Ishikawa (cell line): ENCODE data around the gene SMIM23.

ENCODE experiments used
- EGR1 ChIP-seq: IDR thresholded peaks from 2 replicates; pipeline ENCODE4 v1.6.1; 2012
- EP300 ChIP-seq: IDR thresholded peaks from 2 replicates; pipeline ENCODE4 v1.6.1; 2012; ENCODE audit warnings: borderline replicate concordance
- FOXM1 ChIP-seq: IDR thresholded peaks from 2 replicates; pipeline ENCODE4 v1.6.1; 2012; ENCODE audit warnings: low read depth, borderline replicate concordance
- MAX ChIP-seq: IDR thresholded peaks from 2 replicates; pipeline ENCODE4 v1.6.1; 2012
- RAD21 ChIP-seq: IDR thresholded peaks from 2 replicates; pipeline ENCODE4 v1.6.1; 2012; ENCODE audit warnings: low read depth
- REST ChIP-seq: IDR thresholded peaks from 2 replicates; pipeline ENCODE4 v1.6.1; 2012; ENCODE audit warnings: low read depth, mild to moderate bottlenecking
- TAF1 ChIP-seq: IDR thresholded peaks from 2 replicates; pipeline ENCODE4 v1.6.1; 2012; ENCODE audit warnings: low read depth, mild to moderate bottlenecking
- TCF12 ChIP-seq: IDR thresholded peaks from 2 replicates; pipeline ENCODE4 v1.6.1; 2012; ENCODE audit warnings: low read depth
- TEAD4 ChIP-seq: IDR thresholded peaks from 2 replicates; pipeline ENCODE4 v1.6.1; 2012
- USF1 ChIP-seq: IDR thresholded peaks from 2 replicates; pipeline ENCODE4 v1.6.1; 2012
- YY1 ChIP-seq: IDR thresholded peaks from 2 replicates; pipeline ENCODE4 v1.6.1; 2012; ENCODE audit warnings: low read depth
- ZBTB7A ChIP-seq: IDR thresholded peaks from 2 replicates; pipeline ENCODE4 v1.6.1; 2012; ENCODE audit warnings: low read depth

GRCh38 chr5:171820561-171820960 lies 34.9 kb downstream of the SMIM23 start:
- TF ChIP-seq EGR1, result no peak
- TF ChIP-seq EP300, result no peak
- no peak for TF ChIP-seq TAF1
- TF ChIP-seq FOXM1, result no peak
- TF ChIP-seq RAD21, result no peak
- no peak for TF ChIP-seq USF1
- no peak for TF ChIP-seq TCF12
- TF ChIP-seq MAX, result no peak
- TF ChIP-seq REST, result no peak
- no peak for TF ChIP-seq ZBTB7A
- no peak for TF ChIP-seq TEAD4
- TF ChIP-seq YY1, result no peak
